GM12801 (cell line): ENCODE measurements around the gene GPRC5C.

Experiments
- TF ChIP-seq, protein P1 (sequence below): IDR thresholded peaks from one replicate; pipeline ENCODE4 v1.5.1; 2011; ENCODE audit warnings: control low read depth; ENCODE audit not compliant: insufficient read length; ENCODE audit errors: extremely low read depth

GPRC5C gene

DNA sequence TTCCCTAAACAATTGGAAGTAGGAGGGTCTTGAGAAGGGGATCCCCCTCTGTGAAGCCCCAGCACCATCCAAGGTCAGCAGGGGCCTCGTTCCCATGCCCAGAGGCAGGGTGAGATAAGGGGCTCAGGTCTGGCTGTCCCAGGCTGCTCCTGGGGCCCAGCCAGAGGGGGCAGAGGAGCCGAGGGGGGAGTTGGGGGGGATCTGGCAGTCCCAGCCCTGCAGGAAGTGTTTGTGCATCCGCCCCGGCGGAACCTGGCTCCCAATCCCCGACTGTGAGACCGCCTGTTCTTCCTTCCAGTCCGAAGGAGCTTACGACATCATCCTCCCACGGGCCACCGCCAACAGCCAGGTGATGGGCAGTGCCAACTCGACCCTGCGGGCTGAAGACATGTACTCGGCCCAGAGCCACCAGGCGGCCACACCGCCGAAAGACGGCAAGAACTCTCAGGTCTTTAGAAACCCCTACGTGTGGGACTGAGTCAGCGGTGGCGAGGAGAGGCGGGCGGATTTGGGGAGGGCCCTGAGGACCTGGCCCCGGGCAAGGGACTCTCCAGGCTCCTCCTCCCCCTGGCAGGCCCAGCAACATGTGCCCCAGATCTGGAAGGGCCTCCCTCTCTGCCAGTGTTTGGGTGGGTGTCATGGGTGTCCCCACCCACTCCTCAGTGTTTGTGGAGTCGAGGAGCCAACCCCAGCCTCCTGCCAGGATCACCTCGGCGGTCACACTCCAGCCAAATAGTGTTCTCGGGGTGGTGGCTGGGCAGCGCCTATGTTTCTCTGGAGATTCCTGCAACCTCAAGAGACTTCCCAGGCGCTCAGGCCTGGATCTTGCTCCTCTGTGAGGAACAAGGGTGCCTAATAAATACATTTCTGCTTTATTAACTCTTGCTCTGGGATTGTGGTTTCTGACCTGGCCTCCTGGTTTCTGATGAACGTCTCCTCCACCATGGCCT, 14.9 kb downstream of the GPRC5C start:
- TF ChIP-seq, protein P1, sequence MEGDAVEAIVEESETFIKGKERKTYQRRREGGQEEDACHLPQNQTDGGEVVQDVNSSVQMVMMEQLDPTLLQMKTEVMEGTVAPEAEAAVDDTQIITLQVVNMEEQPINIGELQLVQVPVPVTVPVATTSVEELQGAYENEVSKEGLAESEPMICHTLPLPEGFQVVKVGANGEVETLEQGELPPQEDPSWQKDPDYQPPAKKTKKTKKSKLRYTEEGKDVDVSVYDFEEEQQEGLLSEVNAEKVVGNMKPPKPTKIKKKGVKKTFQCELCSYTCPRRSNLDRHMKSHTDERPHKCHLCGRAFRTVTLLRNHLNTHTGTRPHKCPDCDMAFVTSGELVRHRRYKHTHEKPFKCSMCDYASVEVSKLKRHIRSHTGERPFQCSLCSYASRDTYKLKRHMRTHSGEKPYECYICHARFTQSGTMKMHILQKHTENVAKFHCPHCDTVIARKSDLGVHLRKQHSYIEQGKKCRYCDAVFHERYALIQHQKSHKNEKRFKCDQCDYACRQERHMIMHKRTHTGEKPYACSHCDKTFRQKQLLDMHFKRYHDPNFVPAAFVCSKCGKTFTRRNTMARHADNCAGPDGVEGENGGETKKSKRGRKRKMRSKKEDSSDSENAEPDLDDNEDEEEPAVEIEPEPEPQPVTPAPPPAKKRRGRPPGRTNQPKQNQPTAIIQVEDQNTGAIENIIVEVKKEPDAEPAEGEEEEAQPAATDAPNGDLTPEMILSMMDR, result no peak

DNA sequence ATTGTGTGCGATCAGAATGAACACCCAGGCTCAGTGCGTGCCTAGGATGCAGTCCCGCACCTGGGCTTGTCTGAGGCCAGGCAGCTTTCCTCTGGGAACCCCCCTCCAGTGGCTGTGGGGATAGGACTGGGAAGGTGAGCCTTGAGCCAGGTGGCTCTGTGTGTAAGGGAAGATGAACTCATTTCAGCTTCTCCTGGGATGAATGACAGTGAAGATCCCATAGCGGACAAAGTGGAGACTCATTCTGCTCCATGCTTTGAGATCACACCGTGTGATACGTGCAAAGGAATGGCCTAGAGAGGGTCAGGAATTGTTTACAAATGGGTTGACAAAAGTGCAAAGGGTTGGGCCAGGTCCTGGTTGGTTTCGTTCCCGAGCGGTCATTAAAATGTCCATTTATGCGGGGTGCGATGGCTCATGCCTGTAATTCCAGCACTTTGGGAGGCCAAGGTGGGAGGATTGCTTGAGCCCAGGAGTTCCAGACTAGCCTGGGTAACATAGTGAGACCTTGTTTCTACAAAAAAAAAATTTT, 15.8 kb downstream of the GPRC5C start:
- TF ChIP-seq, protein P1, result no peak

DNA sequence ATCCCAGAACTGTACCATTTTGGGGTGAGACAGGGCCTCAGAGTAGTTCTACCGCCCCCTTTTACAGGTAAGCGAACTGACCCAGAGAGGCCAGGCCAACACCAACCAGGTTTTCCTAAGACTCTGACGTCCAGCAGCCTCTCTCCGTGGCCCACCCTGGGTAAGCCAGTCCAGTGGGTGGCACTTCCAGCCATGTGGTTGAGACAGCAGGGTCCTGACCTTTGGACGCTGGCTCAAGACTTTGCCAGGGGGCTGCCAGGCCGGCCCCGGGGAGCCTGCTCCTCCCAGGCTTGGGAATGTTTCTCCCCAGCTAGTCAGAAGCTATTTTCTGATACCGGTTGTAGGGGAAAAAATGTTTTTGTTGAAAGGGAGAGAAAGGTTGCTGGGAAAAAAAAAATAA, 16.9 kb downstream of the GPRC5C start:
- TF ChIP-seq, protein P1, result no peak

DNA sequence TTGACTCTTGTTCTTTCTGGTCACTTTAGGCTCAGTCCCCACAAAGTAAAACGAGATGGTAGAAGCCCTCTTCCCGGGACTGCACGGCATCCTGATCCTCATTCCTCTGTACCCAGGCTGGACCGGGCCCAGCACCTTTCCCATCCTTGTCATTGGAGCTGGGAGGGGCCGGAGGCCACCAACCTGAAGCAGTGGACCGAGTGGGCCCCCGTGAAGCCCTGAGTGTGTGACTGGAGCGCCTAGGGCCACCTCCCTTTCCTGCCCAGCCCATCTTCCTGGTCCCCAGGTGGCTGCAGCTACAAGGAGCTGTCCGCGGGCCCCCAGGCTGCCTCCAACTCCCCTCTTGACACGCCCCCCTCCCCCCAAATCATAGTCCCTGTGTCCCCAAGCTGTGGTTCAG, 17.4 kb downstream of the GPRC5C start:
- TF ChIP-seq, protein P1, result no peak

DNA sequence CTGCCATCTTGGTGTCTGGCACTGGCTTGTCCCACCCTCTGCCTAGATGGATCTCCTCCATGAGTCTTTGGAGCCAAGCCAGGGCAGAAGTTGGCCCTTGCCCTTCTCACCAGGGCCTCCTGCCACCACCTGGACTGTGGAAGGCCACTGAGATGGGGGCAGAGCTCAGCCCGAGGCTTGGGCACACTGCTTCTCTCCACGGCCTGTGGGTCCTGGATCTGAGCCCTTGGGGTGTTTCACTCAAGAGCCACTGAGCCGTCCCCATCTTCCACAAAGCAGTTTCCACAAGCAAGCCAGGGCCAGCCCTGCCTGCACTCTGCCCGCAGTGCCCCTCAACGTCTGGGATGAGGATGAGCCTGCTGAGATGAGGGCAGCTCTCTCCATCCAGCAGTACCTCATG, 17.9 kb downstream of the GPRC5C start:
- TF ChIP-seq, protein P1, result no peak

DNA sequence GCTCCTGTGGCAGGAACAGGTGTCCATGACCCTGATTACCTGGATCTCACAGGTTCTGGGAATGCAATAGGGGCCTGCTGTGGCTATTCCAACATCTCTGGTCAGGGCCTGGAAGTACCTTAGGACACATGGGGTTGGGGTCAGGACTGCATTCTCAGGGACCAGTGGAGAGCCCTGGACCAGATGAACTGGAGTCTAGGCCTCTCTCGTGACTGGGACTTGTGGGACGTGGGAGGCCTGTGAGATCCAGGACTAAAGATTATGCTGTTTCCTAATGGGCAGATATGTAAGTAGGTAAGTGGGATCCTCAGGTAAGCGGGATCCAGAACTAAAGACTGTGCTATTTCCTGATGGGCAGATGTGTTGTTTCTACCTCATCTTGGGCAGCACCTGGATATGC, 18.3 kb downstream of the GPRC5C start:
- TF ChIP-seq, protein P1, result no peak

DNA sequence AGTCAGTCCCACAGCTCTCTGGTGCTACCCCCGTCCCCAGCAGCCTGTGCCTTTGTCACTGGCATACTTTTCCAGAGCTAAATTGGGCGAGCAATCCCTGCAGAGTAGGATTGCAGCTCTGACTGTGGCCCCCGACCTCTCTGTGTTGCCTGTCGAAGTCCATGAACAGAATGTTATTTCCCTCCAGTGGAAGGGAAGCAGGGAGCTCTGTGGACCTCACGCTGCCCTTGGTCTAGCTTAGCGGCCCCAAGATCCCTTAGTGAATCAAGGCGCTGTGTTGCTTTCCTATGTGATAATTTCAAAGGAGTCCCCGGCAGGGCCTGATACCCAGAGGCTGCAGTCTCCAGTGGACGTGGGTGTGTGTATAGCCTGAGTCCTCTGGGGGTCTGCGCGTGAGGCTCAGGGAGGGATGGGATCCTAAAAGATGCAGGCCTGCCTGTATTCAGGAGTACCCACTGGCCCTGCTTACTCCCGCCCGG, 19.1 kb downstream of the GPRC5C start:
- TF ChIP-seq, protein P1, result no peak
